ENCODE results near the gene CCDC116.
"Not testable (repeated sequence)": the region's sequence is repeated elsewhere in the genome, so short reads cannot be mapped to it uniquely, and the experiment has no call there.

The CCDC116 gene

GRCh38 chr22:21609556-21610157 is 22.9 kb upstream of the CCDC116 start:
- not testable (repeated sequence) for DNase-seq

GRCh38 chr22:21611210-21611977 is 21.2 kb upstream of the CCDC116 start:
- DNase-seq = no peak

GRCh38 chr22:21612858-21613257 is 19.7 kb upstream of the CCDC116 start:
- no peak for DNase-seq

- DNase-seq = no peak
These were observed 18.9 kb upstream of the CCDC116 start for GRCh38 chr22:21613553-21614233.

GRCh38 chr22:21615731-21616130 is 16.8 kb upstream of the CCDC116 start:
- DNase-seq = no peak

- not testable (repeated sequence) for DNase-seq
These were observed 15.2 kb upstream of the CCDC116 start for GRCh38 chr22:21617337-21617736.

- DNase-seq = no peak
These were observed 11.5 kb upstream of the CCDC116 start for GRCh38 chr22:21621025-21621424.

- DNase-seq = no peak
These were observed 10.3 kb upstream of the CCDC116 start for GRCh38 chr22:21622011-21622918.

- DNase-seq = no peak
These were observed 9.5 kb upstream of the CCDC116 start for GRCh38 chr22:21622919-21623647.

- DNase-seq = no peak
These were observed 9.0 kb upstream of the CCDC116 start for GRCh38 chr22:21623648-21623970.

- peak; percentile 69 for DNase-seq
These were observed 8.3 kb upstream of the CCDC116 start for GRCh38 chr22:21624120-21624879.

GRCh38 chr22:21624880-21625791 is 7.4 kb upstream of the CCDC116 start:
- no peak for DNase-seq

GRCh38 chr22:21626073-21626734 is 6.4 kb upstream of the CCDC116 start:
- DNase-seq = no peak

- DNase-seq = no peak
These were observed 5.7 kb upstream of the CCDC116 start for GRCh38 chr22:21626735-21627469.

GRCh38 chr22:21628386-21629254 is 3.9 kb upstream of the CCDC116 start:
- no peak for DNase-seq

GRCh38 chr22:21629255-21630149 is 3.1 kb upstream of the CCDC116 start, which contains the start of gene YDJC:
TSS of gene YDJC (minus strand) at chr22:21630022. CDS start at chr22:21630014, 8 bp downstream.
- DNase-seq = peak; percentile 96 to 97

- DNase-seq = no peak
These were observed 1.5 kb upstream of the CCDC116 start for GRCh38 chr22:21631025-21631424.

Measured in activated CD4-positive, alpha-beta T cell treated with anti-CD3 and anti-CD28 coated beads, Interleukin-2, amount 50 U/mL, for 48 hours (primary cell).